GM23248 (cell line): ENCODE measurements around the gene CCDC144A. TPM values are rescaled to one million over a fixed set of nuclear protein-coding genes. Genes with fewer than 3 reads are reported as not detected.
"Not testable (repeated sequence)": the region's sequence is repeated elsewhere in the genome, so short reads cannot be mapped to it uniquely, and the experiment has no call there.

Source experiments
- DNase-seq: peaks from one replicate; pipeline ENCODE4 v3.0.0-alpha.2; 2015
- H2AFZ ChIP-seq: fragments of 200-600 bp; sonication (generic); 2 replicates; pipeline ENCODE4 v1.6.1; 2016; ENCODE audit warnings: antibody characterized with exemption
- H3F3A ChIP-seq: fragments of 200-600 bp; sonication (generic); 2 replicates; pipeline ENCODE4 v1.6.1; 2016; ENCODE audit warnings: mild to moderate bottlenecking, antibody characterized with exemption, mixed run types; ENCODE audit not compliant: insufficient read depth
- H3K27ac ChIP-seq: fragments of 200-600 bp; sonication (generic); 2 replicates; pipeline ENCODE4 v1.5.1; 2016; ENCODE audit warnings: mild to moderate bottlenecking
- H3K27me3 ChIP-seq: fragments of 200-600 bp; sonication (generic); replicated peaks from 2 replicates; pipeline ENCODE4 v1.6.1; 2016; ENCODE audit warnings: mild to moderate bottlenecking; ENCODE audit not compliant: insufficient read depth
- H3K36me3 ChIP-seq: fragments of 200-600 bp; sonication (generic); 2 replicates; pipeline ENCODE4 v1.6.1; 2016; ENCODE audit warnings: low read depth, mild to moderate bottlenecking
- H3K4me1 ChIP-seq: fragments of 200-600 bp; sonication (generic); 2 replicates; pipeline ENCODE4 v1.6.1; 2016; ENCODE audit warnings: mild to moderate bottlenecking; ENCODE audit not compliant: insufficient read depth
- H3K4me2 ChIP-seq: fragments of 200-600 bp; sonication (generic); one replicate; pipeline ENCODE4 v1.6.1; 2016; ENCODE audit warnings: mild to moderate bottlenecking; ENCODE audit not compliant: unreplicated experiment
- H3K4me3 ChIP-seq: fragments of 200-600 bp; sonication (generic); 2 replicates; pipeline ENCODE4 v1.5.1; 2016; ENCODE audit warnings: mild to moderate bottlenecking
- H3K79me2 ChIP-seq: fragments of 200-600 bp; sonication (generic); 2 replicates; pipeline ENCODE4 v1.6.1; 2016; ENCODE audit warnings: mild to moderate bottlenecking; ENCODE audit not compliant: insufficient read depth
- H3K9ac ChIP-seq: fragments of 200-600 bp; sonication (generic); 2 replicates; pipeline ENCODE4 v1.6.1; 2016; ENCODE audit warnings: mild to moderate bottlenecking
- H3K9me2 ChIP-seq: fragments of 200-600 bp; sonication (generic); 2 replicates; pipeline ENCODE4 v1.6.1; 2016; ENCODE audit warnings: mixed run types, mild to moderate bottlenecking, moderate library complexity; ENCODE audit not compliant: insufficient read depth
- H3K9me3 ChIP-seq: fragments of 200-600 bp; sonication (generic); one replicate; pipeline ENCODE4 v1.6.1; 2017; ENCODE audit warnings: low read depth
- H4K20me1 ChIP-seq: fragments of 200-600 bp; sonication (generic); 2 replicates; pipeline ENCODE4 v1.6.0; 2016; ENCODE audit not compliant: insufficient read depth
- EZH2 ChIP-seq: fragments of 200-600 bp; sonication (generic); IDR thresholded peaks from 2 replicates; pipeline ENCODE4 v1.6.1; 2018; ENCODE audit warnings: antibody characterized with exemption, mild to moderate bottlenecking; ENCODE audit not compliant: insufficient read depth, poor library complexity, severe bottlenecking
- EZH2phosphoT487 ChIP-seq: fragments of 200-600 bp; sonication (generic); IDR thresholded peaks from 2 replicates; pipeline ENCODE4 v1.6.1; 2018; ENCODE audit warnings: antibody characterized with exemption, moderate library complexity, mild to moderate bottlenecking, low read depth; ENCODE audit not compliant: insufficient read depth
- WGBS, 2 experiments: methylation state at CpG; one replicate each; pipeline ENCODE4 v1.1.6; 2015 to 2017; ENCODE audit warnings: low lambda C conversion rate in 2 of 2, low coverage in 1 of 2; ENCODE audit errors: missing lambda C conversion rate in 2 of 2; 5-methylcytosine and 5-hydroxymethylcytosine counted together
- in situ Hi-C: fragments of 300-500 bp; cut with MboI; formaldehyde crosslinking; loops from 2 replicates; pipeline ENCODE4 v1.15.0; 2020
- polyA plus RNA-seq: library from polyadenylated mRNA; unstranded; fragments of >200 nt; fragmentation: Nextera tagmentation; extraction: Ambion mirVana; gene quantifications from 2 replicates; pipeline ENCODE4 v1.2.1, GENCODE V29; 2016
- total RNA-seq: library from RNA; depleted of rRNA; stranded (reverse); fragments of >200 nt; shearing (Covaris generic); gene quantifications from 2 replicates; pipeline ENCODE4 v1.2.3, GENCODE V29; 2014

The CCDC144A gene
- total and polyA plus RNA-seq, 2 experiments from 2014 or later: 0.03 to 3.5 TPM

- TF ChIP-seq EZH2phosphoT487: no peak
- TF ChIP-seq EZH2: no peak
- H2AFZ ChIP-seq: no peak overlapping the region
- no peak overlapping the region for H3K4me2 ChIP-seq
- no peak for DNase-seq
- H3K9me2 ChIP-seq: no peaks in the 10 kb centered on the region
- H3K27me3 ChIP-seq: no peaks in the 10 kb centered on the region; the same call in 1 of the 2 replicates
- no peaks in the 10 kb centered on the region for H3K9me3 ChIP-seq
- H4K20me1 ChIP-seq: no peaks in the 10 kb centered on the region
- H3K4me3 ChIP-seq: no peak overlapping the region
- no peaks in the 10 kb centered on the region for H3F3A ChIP-seq
- in situ Hi-C loops: no loop called here
- H3K79me2 ChIP-seq: no peaks in the 10 kb centered on the region
- no peaks in the 10 kb centered on the region for H3K36me3 ChIP-seq
- WGBS, 2 experiments: 55 to 65% methylated on average over 23 of the region's 23 CpGs
- H3K27ac ChIP-seq: no peak overlapping the region
- H3K9ac ChIP-seq: no peak overlapping the region
- no peaks in the 10 kb centered on the region for H3K4me1 ChIP-seq
Observed at GRCh38 chr17:16818821-16819683, 129.0 kb downstream of the CCDC144A start.

GRCh38 chr17:16820161-16820877 lies 130.3 kb downstream of the CCDC144A start:
- Histone ChIP-seq H3F3A (no peaks in the 10 kb centered on the region), H3K9me2 (no peaks in the 10 kb centered on the region), H4K20me1 (no peaks in the 10 kb centered on the region), H3K27me3 (no peaks in the 10 kb centered on the region; the same call in 1 of the 2 replicates), H3K9me3 (no peaks in the 10 kb centered on the region), H3K9ac (no peak overlapping the region), H3K79me2 (no peaks in the 10 kb centered on the region), H3K27ac (no peak overlapping the region), H3K4me1 (no peaks in the 10 kb centered on the region), H2AFZ (no peak overlapping the region), H3K4me2 (no peak overlapping the region), H3K4me3 (no peak overlapping the region), H3K36me3 (no peaks in the 10 kb centered on the region)
- DNase-seq: no peak
- in situ Hi-C loops: no loop called here
- WGBS, 2 experiments: 51 to 63% methylated on average over 7 of the region's 7 CpGs
- TF ChIP-seq EZH2 (no peak), EZH2phosphoT487 (no peak)

- no peak for DNase-seq
- no peaks in the 10 kb centered on the region for H3K4me1 ChIP-seq
- no peaks in the 10 kb centered on the region for H3K9me3 ChIP-seq
- no peaks in the 10 kb centered on the region for H3K9me2 ChIP-seq
- no peak overlapping the region for H3K4me2 ChIP-seq
- no peaks in the 10 kb centered on the region for H3K36me3 ChIP-seq
- H2AFZ ChIP-seq: no peak overlapping the region
- H3K79me2 ChIP-seq: no peaks in the 10 kb centered on the region
- no peak overlapping the region for H3K9ac ChIP-seq
- H3K27ac ChIP-seq: no peak overlapping the region
- in situ Hi-C loops: no loop called here
- no peaks in the 10 kb centered on the region for H3F3A ChIP-seq
- H3K27me3 ChIP-seq: no peaks in the 10 kb centered on the region; the same call in 1 of the 2 replicates
- no peak overlapping the region for H3K4me3 ChIP-seq
- TF ChIP-seq EZH2phosphoT487: no peak
- no peak for TF ChIP-seq EZH2
- no peaks in the 10 kb centered on the region for H4K20me1 ChIP-seq
- WGBS, 2 experiments: 16 to 30% methylated on average over 4 to 5 of the region's 7 CpGs
Observed at GRCh38 chr17:16820979-16821543, 131.0 kb downstream of the CCDC144A start.

- H3K4me3 ChIP-seq, H3K79me2 ChIP-seq, H3K9ac ChIP-seq, DNase-seq, H3K9me3 ChIP-seq, H3K36me3 ChIP-seq, H3K4me1 ChIP-seq, H3F3A ChIP-seq, H3K4me2 ChIP-seq, H4K20me1 ChIP-seq, H3K27ac ChIP-seq, H3K27me3 ChIP-seq, H3K9me2 ChIP-seq, H2AFZ ChIP-seq, in situ Hi-C loops: not testable (repeated sequence)
- 56 to 74% methylated on average over 7 to 14 of the region's 17 CpGs for WGBS, 2 experiments
Observed at GRCh38 chr17:16822133-16822532, 132.1 kb downstream of the CCDC144A start.

- H3K9ac ChIP-seq, DNase-seq, H3F3A ChIP-seq, H3K4me1 ChIP-seq, H3K9me3 ChIP-seq, in situ Hi-C loops, H4K20me1 ChIP-seq, H3K36me3 ChIP-seq, H3K4me3 ChIP-seq, H3K79me2 ChIP-seq, H3K9me2 ChIP-seq, H2AFZ ChIP-seq, H3K27ac ChIP-seq, H3K4me2 ChIP-seq, H3K27me3 ChIP-seq: not testable (repeated sequence)
- WGBS, 2 experiments: 27% methylated on average over 3 of the region's 5 CpGs; no CpG with 5 or more reads in 1 of the 2 experiments
Observed at GRCh38 chr17:16823768-16824406, 133.8 kb downstream of the CCDC144A start.
